Measurements from ENCODE around the gene GPX4. TPM values are rescaled to one million over a fixed set of nuclear protein-coding genes. Genes with fewer than 3 reads are reported as not detected.

Gene GPX4
- total and polyA plus RNA-seq, 9 of the 15 experiments (the other 6 are each of a cell fraction or from before 2014, with no cell fraction given) = 61.4 to 661 (median 349) TPM

DNA sequence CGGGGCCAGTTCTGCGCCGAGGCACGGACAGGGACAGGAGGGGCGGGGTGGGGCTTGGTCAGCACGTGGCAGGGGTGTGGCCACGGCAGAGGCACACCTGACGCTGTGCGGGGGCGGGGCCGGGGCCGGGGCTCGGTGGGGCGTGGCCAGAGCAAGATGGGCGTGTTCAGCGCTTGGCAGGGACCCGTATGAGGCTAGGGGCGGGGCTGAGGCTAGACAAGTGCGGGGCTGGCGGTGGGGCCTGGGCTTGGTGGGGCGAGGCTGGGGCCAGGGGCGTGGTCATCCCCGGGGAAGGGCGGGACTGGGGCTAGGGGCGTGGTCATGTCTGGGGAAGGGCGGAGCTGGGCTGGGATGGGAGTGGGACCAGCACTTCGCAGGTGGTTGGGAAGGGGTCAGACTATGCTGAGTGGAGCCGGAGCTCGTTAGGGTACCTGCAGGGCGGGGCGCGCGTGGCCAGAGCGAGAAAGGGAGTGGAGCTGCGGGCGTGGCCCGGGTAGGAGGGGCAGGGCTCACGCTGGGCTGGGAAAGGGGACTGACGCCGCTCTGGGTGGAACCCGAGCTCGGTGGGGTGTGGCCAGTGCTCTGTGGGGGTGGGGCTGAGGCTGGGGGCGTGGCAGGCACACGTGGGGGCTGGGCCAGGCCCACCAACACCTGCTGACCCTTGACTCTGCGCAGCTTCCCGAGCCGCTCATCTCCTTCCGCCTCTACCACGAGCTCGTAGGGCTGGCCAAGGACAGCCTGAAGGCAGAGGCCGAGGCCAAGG lies 21.4 kb upstream of the GPX4 start (continued):
- TF ChIP-seq CEBPG (CRISPR knock-in tag; IDR thresholded peaks at IDR 0.05) (peak; percentile 23; the same call in 1 of the 2 replicates), CEBPG (tag; conservative IDR thresholded peaks at IDR 0.05 in 1 of 2, IDR thresholded peaks at IDR 0.05 in 1 of 2) (no peak), CCNT2 (IDR thresholded peaks at IDR 0.05; ENCODE audit: borderline replicate concordance, extremely low read depth, insufficient read length, low read depth, low read length) (peak; percentile 48), ETV6 (IDR thresholded peaks at IDR 0.05; ENCODE audit: borderline replicate concordance in 1 of 2, low read depth in 2 of 2, low read length in 1 of 2) (no peak), ETV6 (CRISPR knock-in tag; IDR thresholded peaks at IDR 0.05; ENCODE audit: borderline replicate concordance) (no peak), PHB2 (IDR thresholded peaks at IDR 0.05; ENCODE audit: low read depth) (no peak), ZNF3 (CRISPR knock-in tag; IDR thresholded peaks at IDR 0.05) (no peak), ZNF436 (CRISPR knock-in tag; IDR thresholded peaks at IDR 0.05) (no peak), SP1 (CRISPR knock-in tag; IDR thresholded peaks at IDR 0.05) (peak; percentile 96), TOE1 (IDR thresholded peaks at IDR 0.05; ENCODE audit: borderline replicate concordance) (no peak), TOE1 (CRISPR knock-in tag; IDR thresholded peaks at IDR 0.05; ENCODE audit: borderline replicate concordance, low read depth) (0 out of 2 replicates have a peak, but pooled peaks have one; percentile 33), ATF7 (IDR thresholded peaks at IDR 0.05) (peak; percentile 28; the same call in 1 of the 2 replicates), ZNF347 (CRISPR knock-in tag; IDR thresholded peaks at IDR 0.05; ENCODE audit: low read depth) (no peak)
- TF ChIP-seq, protein P1, sequence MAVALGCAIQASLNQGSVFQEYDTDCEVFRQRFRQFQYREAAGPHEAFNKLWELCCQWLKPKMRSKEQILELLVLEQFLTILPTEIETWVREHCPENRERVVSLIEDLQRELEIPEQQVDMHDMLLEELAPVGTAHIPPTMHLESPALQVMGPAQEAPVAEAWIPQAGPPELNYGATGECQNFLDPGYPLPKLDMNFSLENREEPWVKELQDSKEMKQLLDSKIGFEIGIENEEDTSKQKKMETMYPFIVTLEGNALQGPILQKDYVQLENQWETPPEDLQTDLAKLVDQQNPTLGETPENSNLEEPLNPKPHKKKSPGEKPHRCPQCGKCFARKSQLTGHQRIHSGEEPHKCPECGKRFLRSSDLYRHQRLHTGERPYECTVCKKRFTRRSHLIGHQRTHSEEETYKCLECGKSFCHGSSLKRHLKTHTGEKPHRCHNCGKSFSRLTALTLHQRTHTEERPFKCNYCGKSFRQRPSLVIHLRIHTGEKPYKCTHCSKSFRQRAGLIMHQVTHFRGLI (CRISPR knock-in tag; IDR thresholded peaks at IDR 0.05) = no peak
- TF ChIP-seq, protein P2, sequence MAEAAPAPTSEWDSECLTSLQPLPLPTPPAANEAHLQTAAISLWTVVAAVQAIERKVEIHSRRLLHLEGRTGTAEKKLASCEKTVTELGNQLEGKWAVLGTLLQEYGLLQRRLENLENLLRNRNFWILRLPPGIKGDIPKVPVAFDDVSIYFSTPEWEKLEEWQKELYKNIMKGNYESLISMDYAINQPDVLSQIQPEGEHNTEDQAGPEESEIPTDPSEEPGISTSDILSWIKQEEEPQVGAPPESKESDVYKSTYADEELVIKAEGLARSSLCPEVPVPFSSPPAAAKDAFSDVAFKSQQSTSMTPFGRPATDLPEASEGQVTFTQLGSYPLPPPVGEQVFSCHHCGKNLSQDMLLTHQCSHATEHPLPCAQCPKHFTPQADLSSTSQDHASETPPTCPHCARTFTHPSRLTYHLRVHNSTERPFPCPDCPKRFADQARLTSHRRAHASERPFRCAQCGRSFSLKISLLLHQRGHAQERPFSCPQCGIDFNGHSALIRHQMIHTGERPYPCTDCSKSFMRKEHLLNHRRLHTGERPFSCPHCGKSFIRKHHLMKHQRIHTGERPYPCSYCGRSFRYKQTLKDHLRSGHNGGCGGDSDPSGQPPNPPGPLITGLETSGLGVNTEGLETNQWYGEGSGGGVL (CRISPR knock-in tag; IDR thresholded peaks at IDR 0.05) = no peak
- TF ChIP-seq, protein P3, sequence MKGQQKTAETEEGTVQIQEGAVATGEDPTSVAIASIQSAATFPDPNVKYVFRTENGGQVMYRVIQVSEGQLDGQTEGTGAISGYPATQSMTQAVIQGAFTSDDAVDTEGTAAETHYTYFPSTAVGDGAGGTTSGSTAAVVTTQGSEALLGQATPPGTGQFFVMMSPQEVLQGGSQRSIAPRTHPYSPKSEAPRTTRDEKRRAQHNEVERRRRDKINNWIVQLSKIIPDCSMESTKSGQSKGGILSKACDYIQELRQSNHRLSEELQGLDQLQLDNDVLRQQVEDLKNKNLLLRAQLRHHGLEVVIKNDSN (CRISPR knock-in tag; IDR thresholded peaks at IDR 0.05) = peak; percentile 80
- TF ChIP-seq, protein P4, sequence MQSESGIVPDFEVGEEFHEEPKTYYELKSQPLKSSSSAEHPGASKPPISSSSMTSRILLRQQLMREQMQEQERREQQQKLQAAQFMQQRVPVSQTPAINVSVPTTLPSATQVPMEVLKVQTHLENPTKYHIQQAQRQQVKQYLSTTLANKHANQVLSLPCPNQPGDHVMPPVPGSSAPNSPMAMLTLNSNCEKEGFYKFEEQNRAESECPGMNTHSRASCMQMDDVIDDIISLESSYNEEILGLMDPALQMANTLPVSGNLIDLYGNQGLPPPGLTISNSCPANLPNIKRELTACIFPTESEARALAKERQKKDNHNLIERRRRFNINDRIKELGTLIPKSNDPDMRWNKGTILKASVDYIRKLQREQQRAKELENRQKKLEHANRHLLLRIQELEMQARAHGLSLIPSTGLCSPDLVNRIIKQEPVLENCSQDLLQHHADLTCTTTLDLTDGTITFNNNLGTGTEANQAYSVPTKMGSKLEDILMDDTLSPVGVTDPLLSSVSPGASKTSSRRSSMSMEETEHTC (IDR thresholded peaks at IDR 0.05) = 0 out of 2 replicates have a peak, but pooled peaks have one; percentile 32
- TF ChIP-seq, protein P5, sequence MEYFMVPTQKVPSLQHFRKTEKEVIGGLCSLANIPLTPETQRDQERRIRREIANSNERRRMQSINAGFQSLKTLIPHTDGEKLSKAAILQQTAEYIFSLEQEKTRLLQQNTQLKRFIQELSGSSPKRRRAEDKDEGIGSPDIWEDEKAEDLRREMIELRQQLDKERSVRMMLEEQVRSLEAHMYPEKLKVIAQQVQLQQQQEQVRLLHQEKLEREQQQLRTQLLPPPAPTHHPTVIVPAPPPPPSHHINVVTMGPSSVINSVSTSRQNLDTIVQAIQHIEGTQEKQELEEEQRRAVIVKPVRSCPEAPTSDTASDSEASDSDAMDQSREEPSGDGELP (CRISPR knock-in tag; IDR thresholded peaks at IDR 0.05; ENCODE audit: borderline replicate concordance) = peak; percentile 69; the same call in 1 of the 2 replicates
- TF ChIP-seq, protein P6, sequence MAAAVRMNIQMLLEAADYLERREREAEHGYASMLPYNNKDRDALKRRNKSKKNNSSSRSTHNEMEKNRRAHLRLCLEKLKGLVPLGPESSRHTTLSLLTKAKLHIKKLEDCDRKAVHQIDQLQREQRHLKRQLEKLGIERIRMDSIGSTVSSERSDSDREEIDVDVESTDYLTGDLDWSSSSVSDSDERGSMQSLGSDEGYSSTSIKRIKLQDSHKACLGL (CRISPR knock-in tag; IDR thresholded peaks at IDR 0.05; ENCODE audit: borderline replicate concordance, poor library complexity, severe bottlenecking) = peak; percentile 77
